K562 (cell line): Measurements from ENCODE around the gene DEF6. TPM values are rescaled to one million over a fixed set of nuclear protein-coding genes. Genes with fewer than 3 reads are reported as not detected.

Experiments
- ATAC-seq: fragments of 200-7000 bp; cut with Tn5 transposase; 3 replicates; pipeline ENCODE4 v1.9.1; 2020; ENCODE audit warnings: moderate library complexity
- BruUV-seq: library from RNA; stranded (reverse); fragments of 400-500 nt; replicated peaks from 2 replicates; lab custom pipeline; 2021; lab: Mats Ljungman, UMichigan
- CTCF ChIA-PET: fragments of 300-600 bp; formaldehyde crosslinking; extraction: SDS; loops from one replicate; lab custom pipeline; 2021; ENCODE audit warnings: low intra/inter-chr PET ratio; lab: Yijun Ruan, JAX
- POLR2A ChIA-PET: fragments of 300-600, 350-650 bp; sonication (Branson Sonifier 250); formaldehyde crosslinking; extraction: SDS; loops from one replicate; lab custom pipeline; 2021; ENCODE audit warnings: antibody characterized with exemption, inconsistent platforms; lab: Yijun Ruan, JAX
- DNase-seq, 4 experiments: peaks; one replicate each; pipeline versions ENCODE4 v3.0.0 to v3.0.0-alpha.2; 2011 to 2018; ENCODE audit warnings: low spot score in 3 of 4, mixed read lengths in 3 of 4; ENCODE audit errors: extremely low read depth in 1 of 4
- FAIRE-seq: peaks from 2 replicates; lab custom pipeline; 2011; peaks lifted over from hg19 to GRCh38; lab: Jason Lieb, UNC
- H2AFZ ChIP-seq: 2 replicates; pipeline ENCODE4 v1.6.0; 2011; ENCODE audit warnings: low read depth, low read length, control low read depth, inconsistent platforms
- H3K27ac ChIP-seq: fragments of 200-600 bp; 3 replicates; pipeline ENCODE4 v1.8.0; 2011; ENCODE audit warnings: low read depth, mild to moderate bottlenecking, control low read depth, inconsistent platforms, low read length, moderate library complexity, mixed read lengths; ENCODE audit errors: extremely low read depth
- H3K27me3 ChIP-seq, 2 experiments: fragments of 300-600 bp in 1 of 2; 2 replicates in 1 of 2; 3 replicates in 1 of 2; pipeline versions ENCODE4 v1.6.0 to v1.8.0; 2011; ENCODE audit warnings: inconsistent platforms in 2 of 2, low read length in 2 of 2, mild to moderate bottlenecking in 1 of 2, mixed read lengths in 1 of 2, moderate library complexity in 1 of 2; ENCODE audit not compliant: control insufficient read depth in 2 of 2, insufficient read depth in 2 of 2
- H3K36me3 ChIP-seq: fragments of 300-600 bp; 3 replicates; pipeline ENCODE4 v1.8.0; 2011; ENCODE audit warnings: mild to moderate bottlenecking, low read length, inconsistent platforms; ENCODE audit not compliant: control insufficient read depth, insufficient read depth
- H3K4me1 ChIP-seq, 2 experiments: fragments of 200-600 bp in 1 of 2; replicated peaks in 1 of 2; 2 replicates in 1 of 2; 3 replicates in 1 of 2; pipeline versions ENCODE4 v1.5.1 to v1.8.0; 2011; ENCODE audit warnings: inconsistent platforms in 2 of 2, low read length in 2 of 2, mild to moderate bottlenecking in 1 of 2, mixed read lengths in 1 of 2, moderate library complexity in 1 of 2; ENCODE audit not compliant: control insufficient read depth in 2 of 2, insufficient read depth in 2 of 2
- H3K4me2 ChIP-seq: 2 replicates; pipeline ENCODE4 v1.6.1; 2011; ENCODE audit warnings: low read length, control low read depth, inconsistent platforms, mixed read lengths; ENCODE audit not compliant: insufficient read depth
- H3K4me3 ChIP-seq: fragments of 200-600 bp; sonication (generic), shearing (Covaris generic); 2 replicates; pipeline ENCODE4 v1.5.1; 2016; ENCODE audit warnings: control low read depth, inconsistent platforms
- H3K79me2 ChIP-seq: fragments of 200-600 bp; 3 replicates; pipeline ENCODE4 v1.8.0; 2011; ENCODE audit warnings: low read length, inconsistent platforms; ENCODE audit not compliant: control insufficient read depth, insufficient read depth
- H3K9ac ChIP-seq, 2 experiments: 2 replicates each; pipeline versions ENCODE4 v1.6.0 to v1.6.1; 2011; ENCODE audit warnings: low read depth in 2 of 2, low read length in 2 of 2, control low read depth in 1 of 2, inconsistent platforms in 1 of 2, mild to moderate bottlenecking in 1 of 2, mixed read lengths in 1 of 2; ENCODE audit not compliant: insufficient read depth in 1 of 2
- H3K9me1 ChIP-seq: one replicate; pipeline ENCODE4 v1.6.0; 2011; ENCODE audit warnings: inconsistent platforms, mild to moderate bottlenecking, low read length, moderate library complexity; ENCODE audit not compliant: control insufficient read depth, insufficient read depth
- H3K9me3 ChIP-seq: replicated peaks from 2 replicates; pipeline ENCODE4 v1.5.1; 2011; ENCODE audit warnings: low read depth, low read length, inconsistent platforms; ENCODE audit not compliant: control insufficient read depth, insufficient read depth
- H4K20me1 ChIP-seq: replicated peaks from 2 replicates; pipeline ENCODE4 v1.6.1; 2011; ENCODE audit warnings: low read length, inconsistent platforms, mixed read lengths; ENCODE audit not compliant: control insufficient read depth, insufficient read depth
- CREM ChIP-seq: IDR thresholded peaks from 2 replicates; pipeline ENCODE4 v1.6.1; 2014; ENCODE audit warnings: antibody characterized with exemption, low read depth
- U2AF1 ChIP-seq: fragments of 200-400 bp; formaldehyde crosslinking; optimal IDR thresholded peaks from 2 replicates; pipeline ENCODE3; 2017; ENCODE audit warnings: mild to moderate bottlenecking, low read depth, low read length, moderate library complexity
- ZNF407 ChIP-seq: fragments of 450-650 bp; IDR thresholded peaks from 2 replicates; pipeline ENCODE4 v1.6.1; 2016; ENCODE audit warnings: low read depth
- WGBS: fragments of 100-300 bp; shearing (Covaris generic); methylation state at CpG from one replicate; pipeline ENCODE4 v1.1.6; 2016; ENCODE audit warnings: low coverage, mixed read lengths; ENCODE audit not compliant: insufficient coverage; ENCODE audit errors: missing lambda C conversion rate; 5-methylcytosine and 5-hydroxymethylcytosine counted together
- in situ Hi-C: fragments of 300-500 bp; cut with MboI; formaldehyde crosslinking; loops from 4 replicates; pipeline ENCODE4 v1.15.0; 2018; ENCODE audit warnings: inconsistent platforms, mixed read lengths
- intact Hi-C: fragments of 100-400 bp; cut with micrococcal nuclease; formaldehyde crosslinking; loops from 2 replicates; pipeline ENCODE4 v1.14.2; 2022
- polyA plus RNA-seq, 8 experiments: library from polyadenylated mRNA; depleted of rRNA in 4 of 8; stranded (reverse) in 5 of 8; unstranded in 3 of 8; fragments of >200 nt; fragmentation: Nextera tagmentation in 2 of 8; fragmentation: Illumina TruSeq in 1 of 8; extraction: Ambion mirVana in 2 of 8; extraction: Trizol in 1 of 8; gene quantifications; 2 replicates each; pipeline versions ENCODE4 v1.2.1 to v1.2.3, GENCODE V29; 2011 to 2014; ENCODE audit warnings: inconsistent platforms in 1 of 8, missing spikeins in 1 of 8
- total RNA-seq, 7 experiments: library from RNA; depleted of rRNA in 6 of 7; stranded (reverse); fragments of >200 nt in 6 of 7; fragmentation: Illumina TruSeq in 2 of 7; extraction: Trizol in 2 of 7; gene quantifications; 2 replicates each; pipeline versions ENCODE4 v1.2.1 to v1.2.3, GENCODE V29; 2011 to 2021; ENCODE audit warnings: low replicate concordance in 1 of 7

DEF6 gene
- total and polyA plus RNA-seq, 9 of the 15 experiments (the other 6 are each of a cell fraction or from before 2014, with no cell fraction given), result 1.3 to 44.6 (median 22.7) TPM

GRCh38 chr6:35360349-35361138 is 62.9 kb downstream of the DEF6 start:
- Histone ChIP-seq H4K20me1 (no peaks in the 10 kb centered on the region), H3K4me3 (no peak overlapping the region), H2AFZ (no peak overlapping the region), H3K36me3 (peaks cover 9% of the 10 kb centered on the region; the same call in 1 of the 3 replicates), H3K79me2 (peaks cover 19% of the 10 kb centered on the region), H3K9me3 (no peaks in the 10 kb centered on the region), H3K27me3 (no peaks in the 10 kb centered on the region), H3K27ac (no peak overlapping the region), H3K4me2 (no peak overlapping the region), H3K9ac (peak overlapping the region in 1 of 2 experiments; percentile 63; a peak in 1 of 4 replicates), H3K4me1 (peaks cover 20 to 25% of the 10 kb centered on the region in 2 experiments), H3K9me1 (no peaks in the 10 kb centered on the region)
- in situ Hi-C loops, result no loop called here
- BruUV-seq, result no TSS peak
- 67% methylated on average over 8 of the region's 8 CpGs for WGBS
- POLR2A ChIA-PET, result interaction anchor here (0.6 to 1.8 kb wide), 12 partner anchors 9 to 1593 kb away, joined by 3 to 5 read pairs (median 3); no protein-coding TSS in a partner anchor
- CTCF ChIA-PET, result no interaction called here
- DNase-seq (no peak), FAIRE-seq (no peak), ATAC-seq (no peak)
- intact Hi-C loops, result no loop called here
- no peak for TF ChIP-seq ZNF407
- TF ChIP-seq CREM, result no peak
- no peak for TF ChIP-seq U2AF1
